Left ventricle myocardium inferior (tissue), 1 donor: Measurements from ENCODE around the gene RNU7-1. TPM values are rescaled to one million over a fixed set of nuclear protein-coding genes. Genes with fewer than 3 reads are reported as not detected.

Experiments
- DNase-seq: peaks from one replicate; pipeline ENCODE4 v3.0.0-alpha.2; 2020
- H3K27ac ChIP-seq: fragments of 200-600 bp; replicated peaks from 2 replicates; pipeline ENCODE4 v1.8.0; 2021
- H3K27me3 ChIP-seq: fragments of 200-600 bp; 2 replicates; pipeline ENCODE4 v1.8.0; 2021; ENCODE audit warnings: low read depth
- H3K36me3 ChIP-seq: fragments of 200-600 bp; 2 replicates; pipeline ENCODE4 v1.8.0; 2021
- H3K4me1 ChIP-seq: fragments of 200-600 bp; 2 replicates; pipeline ENCODE4 v1.8.0; 2021
- H3K4me3 ChIP-seq: fragments of 200-600 bp; 2 replicates; pipeline ENCODE4 v1.8.0; 2021; ENCODE audit warnings: mild to moderate bottlenecking, moderate library complexity
- H3K9me3 ChIP-seq: fragments of 200-600 bp; replicated peaks from 2 replicates; pipeline ENCODE4 v1.8.0; 2021
- CTCF ChIP-seq: fragments of 200-600 bp; IDR thresholded peaks from 2 replicates; pipeline ENCODE4 v1.8.0; 2021; ENCODE audit warnings: antibody characterized with exemption, mild to moderate bottlenecking, borderline replicate concordance
- intact Hi-C: fragments of 100-400 bp; cut with micrococcal nuclease; formaldehyde crosslinking; loops from one replicate; pipeline ENCODE4 v1.11.0; 2022
- total RNA-seq: library from RNA; stranded (reverse); fragmentation: NEBNext Ultra II Directional; extraction: Animal tissue kit (Norgen Biotek cat#: 25700); gene quantifications from one replicate; pipeline ENCODE4 v1.2.1, GENCODE V29; 2021
- donor health status: DM: no; HTN: yes; CAD: no; lungs with severe emphysema.

Gene RNU7-1
- total RNA-seq, 1 donor from 2014 or later, result not detected

- intact Hi-C loops, result no loop called here
- Histone ChIP-seq H3K27ac (no peak overlapping the region), H3K9me3 (no peaks in the 10 kb centered on the region), H3K27me3 (no peaks in the 10 kb centered on the region), H3K4me1 (peaks cover 34% of the 10 kb centered on the region), H3K36me3 (no peaks in the 10 kb centered on the region), H3K4me3 (no peak overlapping the region)
- TF ChIP-seq CTCF, result no peak
- no peak for DNase-seq
Observed at GRCh38 chr12:6921996-6922946, 21.3 kb upstream of the RNU7-1 start.

GRCh38 chr12:6923003-6923732 is 20.4 kb upstream of the RNU7-1 start:
- H3K9me3 ChIP-seq, result no peaks in the 10 kb centered on the region
- no peak for TF ChIP-seq CTCF
- no peak overlapping the region for H3K4me3 ChIP-seq
- no peak overlapping the region for H3K27ac ChIP-seq
- no peaks in the 10 kb centered on the region for H3K36me3 ChIP-seq
- peaks cover 37% of the 10 kb centered on the region for H3K4me1 ChIP-seq
- intact Hi-C loops, result no loop called here
- no peaks in the 10 kb centered on the region for H3K27me3 ChIP-seq
- DNase-seq, result no peak

- H3K4me3 ChIP-seq, result no peak overlapping the region
- H3K27ac ChIP-seq, result peak overlapping the region; percentile 97
- intact Hi-C loops, result no loop called here
- H3K36me3 ChIP-seq, result no peaks in the 10 kb centered on the region
- H3K9me3 ChIP-seq, result no peaks in the 10 kb centered on the region
- TF ChIP-seq CTCF, result no peak
- DNase-seq, result no peak
- H3K27me3 ChIP-seq, result no peaks in the 10 kb centered on the region
- peaks cover 44% of the 10 kb centered on the region for H3K4me1 ChIP-seq
Observed at GRCh38 chr12:6923851-6924250, 19.8 kb upstream of the RNU7-1 start.

- Histone ChIP-seq H3K4me3 (peak overlapping the region; percentile 92), H3K4me1 (peaks cover 57% of the 10 kb centered on the region), H3K36me3 (no peaks in the 10 kb centered on the region), H3K27me3 (no peaks in the 10 kb centered on the region), H3K27ac (peak overlapping the region; percentile 97), H3K9me3 (no peaks in the 10 kb centered on the region)
- no peak for DNase-seq
- no peak for TF ChIP-seq CTCF
- intact Hi-C loops, result no loop called here
Observed at GRCh38 chr12:6925239-6925539, 18.4 kb upstream of the RNU7-1 start.

- TF ChIP-seq CTCF, result peak; percentile 22
- peak overlapping the region; percentile 92 for H3K4me3 ChIP-seq
- H3K27ac ChIP-seq, result peak overlapping the region; percentile 97
- H3K4me1 ChIP-seq, result peaks cover 62% of the 10 kb centered on the region
- H3K36me3 ChIP-seq, result no peaks in the 10 kb centered on the region
- no peaks in the 10 kb centered on the region for H3K9me3 ChIP-seq
- DNase-seq, result peak; percentile 73
- no peaks in the 10 kb centered on the region for H3K27me3 ChIP-seq
- intact Hi-C loops, result no loop called here
Observed at GRCh38 chr12:6925540-6926279, 17.9 kb upstream of the RNU7-1 start.
